ENCODE measurements around the gene OR51E1. TPM values are rescaled to one million over a fixed set of nuclear protein-coding genes. Genes with fewer than 3 reads are reported as not detected.
A peak's percentile ranks its signal among the peaks of the same experiment; 100 is the strongest.

OR51E1 gene
- total RNA-seq, 1 experiment from 2014 or later, result 0.41 TPM

GRCh38 chr11:4654635-4655369, 11.0 kb downstream of the OR51E1 start:
- DNase-seq (ENCODE audit: low spot score), result no peak

- DNase-seq (ENCODE audit: low spot score), result no peak
Measured at GRCh38 chr11:4658629-4659445, 15.1 kb downstream of the OR51E1 start.

GRCh38 chr11:4662876-4663275, 19.1 kb downstream of the OR51E1 start:
- DNase-seq (ENCODE audit: low spot score), result no peak

- no peak for DNase-seq (ENCODE audit: low spot score)
Measured at GRCh38 chr11:4664183-4664582, 20.4 kb downstream of the OR51E1 start.

GRCh38 chr11:4664786-4665185, 21.0 kb downstream of the OR51E1 start:
- no peak for DNase-seq (ENCODE audit: low spot score)

- no peak for DNase-seq (ENCODE audit: low spot score)
Measured at GRCh38 chr11:4665424-4665823, 21.6 kb downstream of the OR51E1 start.

GRCh38 chr11:4671741-4672140, 28.0 kb downstream of the OR51E1 start:
- no peak for DNase-seq (ENCODE audit: low spot score)

- DNase-seq (ENCODE audit: low spot score), result no peak
Measured at GRCh38 chr11:4672470-4672869, 28.7 kb downstream of the OR51E1 start.

- DNase-seq (ENCODE audit: low spot score), result no peak
Measured at GRCh38 chr11:4673781-4674180, 30.0 kb downstream of the OR51E1 start.

- DNase-seq (ENCODE audit: low spot score), result no peak
Measured at GRCh38 chr11:4677948-4678347, 34.2 kb downstream of the OR51E1 start.

- no peak for DNase-seq (ENCODE audit: low spot score)
Measured at GRCh38 chr11:4680341-4680740, 36.6 kb downstream of the OR51E1 start.

- DNase-seq (ENCODE audit: low spot score), result no peak
Measured at GRCh38 chr11:4682623-4683419, 39.0 kb downstream of the OR51E1 start.

GRCh38 chr11:4684631-4685285, 41.0 kb downstream of the OR51E1 start:
- no peak for DNase-seq (ENCODE audit: low spot score)

GRCh38 chr11:4695442-4695841, 51.7 kb downstream of the OR51E1 start:
- no peak for DNase-seq (ENCODE audit: low spot score)

GRCh38 chr11:4697585-4697984, 53.8 kb downstream of the OR51E1 start, which contains the start of gene OR51E2:
OR51E2 (minus strand) TSS chr11:4697853; CDS start chr11:4682711, 15,142 bp downstream.
- DNase-seq (ENCODE audit: low spot score), result peak; percentile 44

- DNase-seq (ENCODE audit: low spot score), result no peak
Measured at GRCh38 chr11:4699697-4700435, 56.1 kb downstream of the OR51E1 start.

- DNase-seq (ENCODE audit: low spot score), result no peak
Measured at GRCh38 chr11:4700436-4700820, 56.6 kb downstream of the OR51E1 start.

GRCh38 chr11:4704054-4704789, 60.4 kb downstream of the OR51E1 start, which contains the start of gene MMP26:
MMP26 (plus strand) TSS chr11:4704784.
- no peak for DNase-seq (ENCODE audit: low spot score)

GRCh38 chr11:4704790-4705334, 61.1 kb downstream of the OR51E1 start:
- no peak for DNase-seq (ENCODE audit: low spot score)
